HepG2 (cell line): ENCODE measurements around the gene TFB1M. TPM values are rescaled to one million over a fixed set of nuclear protein-coding genes. Genes with fewer than 3 reads are reported as not detected.
A peak's percentile ranks its signal among the peaks of the same experiment; 100 is the strongest.

ENCODE experiments used
- ARID5B ChIP-seq: IDR thresholded peaks from 2 replicates; pipeline ENCODE4 v1.4.0; 2020; ENCODE audit warnings: mild to moderate bottlenecking, missing genetic modification reagents
- CREB1 ChIP-seq, 2 experiments: fragments of 450-650 bp in 1 of 2; IDR thresholded peaks; 2 replicates each; pipeline ENCODE4 v1.6.1; 2016 to 2017; ENCODE audit warnings: control low read depth in 1 of 2, mild to moderate bottlenecking in 1 of 2, missing compliant biosample characterization in 1 of 2, missing genetic modification characterization in 1 of 2
- FOSL1 ChIP-seq: sonication (generic); formaldehyde crosslinking; IDR thresholded peaks from 2 replicates; pipeline ENCODE4 v1.9.0; 2021; ENCODE audit warnings: missing genetic modification reagents, borderline replicate concordance
- GATAD2A ChIP-seq: IDR thresholded peaks from 2 replicates; pipeline ENCODE4 v1.6.1; 2016
- KDM2A ChIP-seq: sonication (generic); formaldehyde crosslinking; IDR thresholded peaks from 2 replicates; pipeline ENCODE4 v1.4.0; 2020; ENCODE audit warnings: low read depth, missing genetic modification reagents, borderline replicate concordance
- MYC ChIP-seq: sonication (generic); formaldehyde crosslinking; IDR thresholded peaks from 2 replicates; pipeline ENCODE4 v1.9.0; 2021; ENCODE audit warnings: missing genetic modification reagents, borderline replicate concordance
- RCOR2 ChIP-seq: IDR thresholded peaks from 2 replicates; pipeline ENCODE4 v1.6.1; 2016; ENCODE audit warnings: missing biosample characterization, missing genetic modification reagents
- TEAD2 ChIP-seq: sonication (generic); formaldehyde crosslinking; IDR thresholded peaks from 2 replicates; pipeline ENCODE4 v1.9.0; 2021; ENCODE audit warnings: missing genetic modification reagents
- UBTF ChIP-seq: sonication (generic); formaldehyde crosslinking; IDR thresholded peaks from 2 replicates; pipeline ENCODE4 v1.4.0; 2020; ENCODE audit warnings: mild to moderate bottlenecking, missing genetic modification reagents
- ZBTB40 ChIP-seq, 2 experiments: fragments of 450-650 bp in 1 of 2; sonication (generic) in 1 of 2; formaldehyde crosslinking in 1 of 2; IDR thresholded peaks; 2 replicates each; pipeline versions ENCODE4 v1.6.1 to v1.8.0; 2016 to 2022; ENCODE audit warnings: antibody characterized with exemption in 1 of 2, mild to moderate bottlenecking in 1 of 2, missing genetic modification reagents in 1 of 2
- ZMAT3 ChIP-seq: sonication (generic); formaldehyde crosslinking; conservative IDR thresholded peaks from 2 replicates; pipeline ENCODE4 v1.7.0; 2021; ENCODE audit warnings: missing genetic modification reagents
- ZMYM2 ChIP-seq: sonication (generic); formaldehyde crosslinking; IDR thresholded peaks from 2 replicates; pipeline ENCODE4 v1.8.0; 2022; ENCODE audit warnings: mild to moderate bottlenecking, missing genetic modification reagents
- ZNF263 ChIP-seq: sonication (generic); formaldehyde crosslinking; IDR thresholded peaks from 2 replicates; pipeline ENCODE4 v1.4.0; 2020; ENCODE audit warnings: missing genetic modification reagents
- ZNF446 ChIP-seq: sonication (generic); formaldehyde crosslinking; IDR thresholded peaks from 2 replicates; pipeline ENCODE4 v1.5.0; 2020; ENCODE audit warnings: mild to moderate bottlenecking, missing genetic modification reagents
- polyA plus RNA-seq, 8 experiments: library from polyadenylated mRNA; depleted of rRNA in 3 of 8; stranded (reverse) in 7 of 8; unstranded in 1 of 8; fragments of >200 nt; fragmentation: Illumina TruSeq in 4 of 8; extraction: Trizol in 4 of 8; gene quantifications; 2 replicates each; pipeline versions ENCODE4 v1.2.1 to v1.2.3, GENCODE V29; 2011 to 2016; ENCODE audit warnings: low read depth in 4 of 8, missing spikeins in 1 of 8, mixed read lengths in 1 of 8; ENCODE audit not compliant: insufficient read depth in 1 of 8
- total RNA-seq, 5 experiments: library from RNA; depleted of rRNA; stranded (reverse); fragments of >200 nt; fragmentation: Illumina TruSeq; extraction: Trizol; gene quantifications; 2 replicates each; pipeline ENCODE4 v1.2.3, GENCODE V29; 2016; ENCODE audit warnings: low read depth in 1 of 5

The TFB1M gene
- total and polyA plus RNA-seq, 2 of the 13 experiments (the other 11 are each of a cell fraction or from before 2014, with no cell fraction given), result 91.4 to 122 TPM

- TF ChIP-seq ZBTB40 (IDR thresholded peaks at IDR 0.05) (no peak), ZBTB40 (CRISPR knock-in tag; IDR thresholded peaks at IDR 0.05) (no peak), ZNF263 (no peak), KDM2A (CRISPR knock-in tag) (no peak), RCOR2 (CRISPR knock-in tag) (peak; percentile 32; the same call in 1 of the 2 replicates), UBTF (CRISPR knock-in tag) (no peak), ZMAT3 (CRISPR knock-in tag) (no peak), ZMYM2 (CRISPR knock-in tag) (peak; percentile 90; the same call in 1 of the 2 replicates), MYC (CRISPR knock-in tag) (no peak), TEAD2 (no peak), ARID5B (0 out of 2 replicates have a peak, but pooled peaks have one; percentile 17), CREB1 (IDR thresholded peaks at IDR 0.05) (no peak), CREB1 (CRISPR knock-in tag; IDR thresholded peaks at IDR 0.05) (0 out of 2 replicates have a peak, but pooled peaks have one; percentile 9), ZNF446 (CRISPR knock-in tag) (no peak), GATAD2A (CRISPR knock-in tag) (0 out of 2 replicates have a peak, but pooled peaks have one; percentile 33), FOSL1 (CRISPR knock-in tag) (peak; percentile 44; the same call in 1 of the 2 replicates)
Observed at GRCh38 chr6:155309150-155309549, 5.1 kb downstream of the TFB1M start (continued).
